Purkinje cell (primary cell): ENCODE measurements around the gene ATXN7. TPM values are rescaled to one million over a fixed set of nuclear protein-coding genes. Genes with fewer than 3 reads are reported as not detected.

ENCODE experiments used
- polyA plus RNA-seq: library from polyadenylated mRNA; unstranded; fragments of >200 nt; fragmentation: Nextera tagmentation; gene quantifications from 2 replicates; pipeline ENCODE4 v1.2.1, GENCODE V29; 2014

The ATXN7 gene, protein sequence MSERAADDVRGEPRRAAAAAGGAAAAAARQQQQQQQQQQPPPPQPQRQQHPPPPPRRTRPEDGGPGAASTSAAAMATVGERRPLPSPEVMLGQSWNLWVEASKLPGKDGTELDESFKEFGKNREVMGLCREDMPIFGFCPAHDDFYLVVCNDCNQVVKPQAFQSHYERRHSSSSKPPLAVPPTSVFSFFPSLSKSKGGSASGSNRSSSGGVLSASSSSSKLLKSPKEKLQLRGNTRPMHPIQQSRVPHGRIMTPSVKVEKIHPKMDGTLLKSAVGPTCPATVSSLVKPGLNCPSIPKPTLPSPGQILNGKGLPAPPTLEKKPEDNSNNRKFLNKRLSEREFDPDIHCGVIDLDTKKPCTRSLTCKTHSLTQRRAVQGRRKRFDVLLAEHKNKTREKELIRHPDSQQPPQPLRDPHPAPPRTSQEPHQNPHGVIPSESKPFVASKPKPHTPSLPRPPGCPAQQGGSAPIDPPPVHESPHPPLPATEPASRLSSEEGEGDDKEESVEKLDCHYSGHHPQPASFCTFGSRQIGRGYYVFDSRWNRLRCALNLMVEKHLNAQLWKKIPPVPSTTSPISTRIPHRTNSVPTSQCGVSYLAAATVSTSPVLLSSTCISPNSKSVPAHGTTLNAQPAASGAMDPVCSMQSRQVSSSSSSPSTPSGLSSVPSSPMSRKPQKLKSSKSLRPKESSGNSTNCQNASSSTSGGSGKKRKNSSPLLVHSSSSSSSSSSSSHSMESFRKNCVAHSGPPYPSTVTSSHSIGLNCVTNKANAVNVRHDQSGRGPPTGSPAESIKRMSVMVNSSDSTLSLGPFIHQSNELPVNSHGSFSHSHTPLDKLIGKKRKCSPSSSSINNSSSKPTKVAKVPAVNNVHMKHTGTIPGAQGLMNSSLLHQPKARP
- polyA plus RNA-seq: 0.38 and 2.9 TPM in 2 replicates

DNA sequence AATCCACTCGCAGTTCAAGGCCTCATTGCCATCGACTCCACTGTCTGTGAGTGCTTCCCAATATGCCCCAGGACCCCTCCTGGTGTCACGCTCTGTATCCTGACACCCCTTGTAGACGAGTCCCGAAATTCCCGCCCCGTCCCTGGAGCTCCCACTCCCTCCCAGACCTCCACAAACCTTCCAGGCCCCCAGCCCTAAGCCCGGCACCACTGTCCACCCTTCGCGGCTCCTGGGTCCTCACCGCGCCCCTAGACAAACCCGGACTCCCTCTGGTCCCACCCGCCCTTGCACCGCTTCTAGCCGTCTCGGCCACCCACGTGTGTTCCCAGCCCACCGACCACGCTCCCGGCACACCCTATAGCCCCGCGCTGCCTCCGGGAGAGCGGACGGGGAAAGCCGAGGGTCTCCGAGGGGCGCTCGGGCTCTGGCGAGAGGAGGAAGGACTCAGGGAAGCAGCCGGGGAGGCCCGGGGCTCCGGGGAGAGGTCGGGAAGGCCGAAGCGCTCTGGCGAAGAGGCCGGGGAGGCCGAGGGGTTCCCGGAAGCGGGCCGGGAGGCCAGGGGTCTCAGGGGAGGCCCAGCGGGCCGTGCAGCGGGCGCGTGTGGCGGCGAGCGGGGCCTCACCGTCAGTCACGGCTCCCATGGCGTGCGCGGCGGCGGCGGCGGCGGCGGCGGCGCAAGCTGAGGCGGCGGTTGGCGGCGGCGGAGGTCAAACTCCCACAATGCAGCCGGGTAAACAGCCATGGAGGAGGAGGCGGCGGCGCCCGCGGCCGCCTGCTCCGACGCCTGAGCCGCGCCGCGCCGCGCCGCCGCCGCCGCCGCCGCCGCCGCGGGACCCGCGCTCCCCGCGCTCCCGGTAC, at the start of gene ATXN7, which contains the start of gene THOC7:
TSS of gene ATXN7 (plus strand) at position 718 of the 858 bp plus-strand sequence. CDS start 48,732 bp downstream, outside the sequence.
TSS of gene THOC7 (minus strand) at position 656 of the 858 bp plus-strand sequence. CDS start at position 641, 15 bp downstream.

DNA sequence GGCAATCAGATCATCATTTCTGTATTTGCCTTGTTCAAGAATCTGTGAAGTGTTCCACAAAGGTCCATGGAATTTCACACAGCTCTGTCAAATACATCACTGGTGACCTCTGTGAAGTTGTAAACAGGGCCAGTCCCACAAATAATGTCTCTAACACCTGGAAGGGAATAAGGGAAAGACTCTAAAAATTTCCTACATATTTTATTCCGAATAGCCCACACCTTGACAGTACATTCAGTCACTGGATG, 44.6 kb upstream of the ATXN7 start, which contains the start of gene C3orf49:
TSS of gene C3orf49 (plus strand) at position 149 of the 248 bp plus-strand sequence. CDS start 173 bp downstream, outside the sequence.

GRCh38 chr3:63911873-63912767, 48.5 kb downstream of the ATXN7 start, which contains the start of gene SCAANT1:
SCAANT1 (minus strand) TSS chr3:63912383.

GRCh38 chr3:64023187-64023860, 159.7 kb downstream of the ATXN7 start, which contains the start of gene PSMD6:
PSMD6 (minus strand) TSS chr3:64023494; CDS start chr3:64023419, 75 bp downstream.

Other genes starting within 250 kb of the ATXN7 start
- 3.5 TPM in 1 of 2 replicates, not detected in the other for gene SNTN, start 211.2 kb upstream of the ATXN7 start, polyA plus RNA-seq
- gene C3orf49, start 44.6 kb upstream of the ATXN7 start, polyA plus RNA-seq: 1.2 TPM in 1 of 2 replicates, not detected in the other
- 296 and 361 TPM in 2 replicates for gene THOC7, start 62 bp upstream of the ATXN7 start, polyA plus RNA-seq
- not detected in 2 replicates for gene SCAANT1, start 48.5 kb downstream of the ATXN7 start, polyA plus RNA-seq
- gene PSMD6, start 159.6 kb downstream of the ATXN7 start, polyA plus RNA-seq: 199 and 201 TPM in 2 replicates